B cell (primary cell): ENCODE results near the gene CYP2D6. TPM values are rescaled to one million over a fixed set of nuclear protein-coding genes. Genes with fewer than 3 reads are reported as not detected.
"Not testable (repeated sequence)": the region's sequence is repeated elsewhere in the genome, so short reads cannot be mapped to it uniquely, and the experiment has no call there.

Experiments
- ATAC-seq: fragments of 200-7000 bp; cut with Tn5 transposase; one replicate; pipeline ENCODE4 v1.10.0; 2021; ENCODE audit warnings: low read depth, mild to moderate bottlenecking, moderate number of reproducible peaks, moderate library complexity
- CTCF ChIA-PET: fragments of 350-600 bp; sonication (Branson Sonifier 250); formaldehyde crosslinking; loops from one replicate; lab custom pipeline; 2021; ENCODE audit warnings: antibody characterized with exemption, inconsistent platforms; lab: Charles Lee
- POLR2A ChIA-PET: fragments of 350-600 bp; sonication (Branson Sonifier 250); formaldehyde crosslinking; loops from one replicate; lab custom pipeline; 2021; ENCODE audit warnings: antibody characterized with exemption; lab: Charles Lee
- DNase-seq: peaks from one replicate; pipeline ENCODE4 v3.0.0; 2013
- H2AFZ ChIP-seq: 2 replicates; pipeline ENCODE4 v1.6.1; 2012; ENCODE audit warnings: mild to moderate bottlenecking, low read depth, low read length; ENCODE audit not compliant: insufficient read depth, poor library complexity, severe bottlenecking
- H3K27ac ChIP-seq, 2 donors: 1 replicate in 1 of 2; 2 replicates in 1 of 2; pipeline ENCODE4 v1.5.1; 2012 to 2013; ENCODE audit warnings: low read length in 2 of 2, mild to moderate bottlenecking in 2 of 2, moderate library complexity in 1 of 2
- H3K27me3 ChIP-seq, 4 experiments: fragments of 200-600 bp in 1 of 4; sonication (generic) in 1 of 4; replicated peaks in 1 of 4; 1 replicate in 2 of 4; 2 replicates in 2 of 4; pipeline versions ENCODE4 v1.6.1 to v1.7.0; 2013 to 2016; ENCODE audit warnings: low read length in 3 of 4, mild to moderate bottlenecking in 2 of 4, mixed read lengths in 1 of 4, moderate library complexity in 1 of 4; ENCODE audit not compliant: insufficient read depth in 4 of 4, control insufficient read depth in 3 of 4; ENCODE audit errors: control extremely low read depth in 1 of 4
- H3K36me3 ChIP-seq, 2 experiments: replicated peaks in 1 of 2; 1 replicate in 1 of 2; 2 replicates in 1 of 2; pipeline versions ENCODE4 v1.6.1 to v1.7.1; 2013; ENCODE audit warnings: low read length in 1 of 2; ENCODE audit not compliant: insufficient read depth in 2 of 2, control insufficient read depth in 1 of 2; ENCODE audit errors: control extremely low read depth in 1 of 2, extremely low read depth in 1 of 2
- H3K4me1 ChIP-seq, 2 donors: fragments of 200-600 bp in 1 of 2; sonication (generic) in 1 of 2; 1 replicate in 1 of 2; 2 replicates in 1 of 2; pipeline versions ENCODE4 v1.5.1 to v1.6.1; 2013 to 2017; ENCODE audit warnings: low read length in 2 of 2; ENCODE audit not compliant: control insufficient read depth in 2 of 2, insufficient read depth in 2 of 2
- H3K4me2 ChIP-seq: replicated peaks from 2 replicates; pipeline ENCODE3; 2012; ENCODE audit warnings: mild to moderate bottlenecking, low read depth, low read length; ENCODE audit not compliant: poor library complexity, severe bottlenecking
- H3K4me3 ChIP-seq, 5 experiments: fragments of 200-600 bp in 1 of 5; sonication (generic) in 1 of 5; 1 replicate in 3 of 5; 2 replicates in 2 of 5; pipeline versions ENCODE4 v1.5.1 to v1.7.0; 2011 to 2016; ENCODE audit warnings: low read length in 4 of 5, mild to moderate bottlenecking in 4 of 5, low read depth in 2 of 5, control low read depth in 1 of 5, moderate library complexity in 1 of 5; ENCODE audit not compliant: insufficient read depth in 1 of 5; ENCODE audit errors: control extremely low read depth in 1 of 5, extremely low read depth in 1 of 5
- H3K79me2 ChIP-seq: fragments of 200-600 bp; sonication (generic); one replicate; pipeline ENCODE4 v1.6.0; 2016; ENCODE audit warnings: low read length; ENCODE audit not compliant: control insufficient read depth, insufficient read depth
- H3K9ac ChIP-seq: fragments of 200-600 bp; sonication (generic); 2 replicates; pipeline ENCODE4 v1.6.1; 2017; ENCODE audit warnings: mild to moderate bottlenecking, low read length, moderate library complexity
- H3K9me3 ChIP-seq, 3 donors: one replicate each; pipeline versions ENCODE4 v1.6.1 to v1.7.1; 2013; ENCODE audit warnings: low read length in 2 of 3; ENCODE audit not compliant: control insufficient read depth in 2 of 3, insufficient read depth in 1 of 3; ENCODE audit errors: control extremely low read depth in 1 of 3
- H4K20me1 ChIP-seq: 2 replicates; pipeline ENCODE4 v1.6.0; 2012; ENCODE audit warnings: mild to moderate bottlenecking, low read length; ENCODE audit not compliant: insufficient read depth, control insufficient read depth, poor library complexity, severe bottlenecking
- H3K27ac Mint-ChIP-seq: one replicate; pipeline ENCODE4 v1.8.0; 2021; ENCODE audit warnings: mixed read lengths
- H3K27me3 Mint-ChIP-seq: one replicate; pipeline ENCODE4 v1.8.0; 2021; ENCODE audit warnings: mixed read lengths
- H3K4me1 Mint-ChIP-seq: one replicate; pipeline ENCODE4 v1.8.0; 2021; ENCODE audit warnings: mixed read lengths
- H3K4me3 Mint-ChIP-seq: one replicate; pipeline ENCODE4 v1.8.0; 2021; ENCODE audit warnings: mixed read lengths
- H3K9me3 Mint-ChIP-seq: one replicate; pipeline ENCODE4 v1.8.0; 2022; ENCODE audit warnings: mixed read lengths; ENCODE audit not compliant: insufficient read depth
- EZH2 ChIP-seq: IDR thresholded peaks from 2 replicates; pipeline ENCODE4 v1.6.1; 2012; ENCODE audit warnings: borderline replicate concordance, low read depth, mild to moderate bottlenecking, moderate library complexity, low read length; ENCODE audit not compliant: insufficient read depth, poor library complexity, severe bottlenecking
- WGBS: methylation state at CpG from one replicate; pipeline ENCODE4 v1.1.5; 2013; ENCODE audit warnings: missing lambda C conversion rate; ENCODE audit not compliant: insufficient coverage; 5-methylcytosine and 5-hydroxymethylcytosine counted together
- intact Hi-C: fragments of 100-400 bp; cut with micrococcal nuclease; formaldehyde crosslinking; loops from one replicate; pipeline ENCODE4 v1.10.0; 2022
- polyA minus RNA-seq: library from RNA; depleted of rRNA, polyadenylated mRNA; stranded (reverse); fragments of >200 nt; gene quantifications from 2 replicates; pipeline ENCODE4 v1.2.3, GENCODE V29; 2012
- polyA plus RNA-seq: library from polyadenylated mRNA; depleted of rRNA; stranded (reverse); fragments of >200 nt; gene quantifications from 2 replicates; pipeline ENCODE4 v1.2.3, GENCODE V29; 2012
- total RNA-seq, 2 donors: library from RNA; stranded (reverse); fragments of 120-200 nt in 1 of 2; gene quantifications; 1 replicate in 1 of 2; 2 replicates in 1 of 2; pipeline versions ENCODE4 v1.2.3 to v1.2.4, GENCODE V29; 2013 to 2022
- TF ChIP-seq, protein P1 (sequence below): fragments of 200-600 bp; IDR thresholded peaks from one replicate; pipeline ENCODE4 v1.8.0; 2022; ENCODE audit warnings: antibody characterized with exemption, mild to moderate bottlenecking

Gene CYP2D6
- total RNA-seq (3.9 TPM in 2 replicates), polyA plus RNA-seq (3.1 and 7.4 TPM in 2 replicates), polyA minus RNA-seq (1.5 and 1.9 TPM in 2 replicates)
- total RNA-seq (2013) = 0.70 TPM

DNA sequence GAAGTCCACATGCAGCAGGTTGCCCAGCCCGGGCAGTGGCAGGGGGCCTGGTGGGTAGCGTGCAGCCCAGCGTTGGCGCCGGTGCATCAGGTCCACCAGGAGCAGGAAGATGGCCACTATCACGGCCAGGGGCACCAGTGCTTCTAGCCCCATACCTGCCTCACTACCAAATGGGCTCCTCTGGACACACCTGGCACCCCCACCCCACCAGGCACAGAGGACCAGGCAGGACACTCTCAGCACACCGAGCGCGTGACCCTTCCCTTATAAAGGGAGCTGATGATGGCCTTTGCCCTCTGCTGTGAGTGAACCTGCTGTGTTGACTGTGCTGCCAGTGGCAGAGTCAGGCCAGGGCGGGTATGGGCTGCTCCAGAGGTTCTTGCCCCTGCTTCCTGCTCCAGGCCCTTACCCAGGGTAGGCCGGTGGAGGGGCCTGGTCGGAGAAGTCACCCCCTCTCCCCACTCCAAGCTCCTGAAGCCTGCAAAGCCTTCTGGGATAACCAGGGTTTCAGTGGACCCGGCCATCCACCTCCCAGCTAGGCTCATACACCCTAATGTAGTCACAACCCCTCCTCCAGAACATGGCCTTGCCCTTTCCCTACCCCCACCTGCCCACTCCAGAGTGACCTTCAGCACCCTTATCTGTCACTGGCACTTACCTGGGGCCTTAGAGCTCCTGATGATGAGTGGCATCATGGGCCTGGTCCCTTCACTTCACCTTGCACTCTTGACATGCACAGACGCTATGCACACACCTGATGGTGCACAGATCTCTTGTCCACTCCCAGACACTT, at the start of gene CYP2D6:
Gene CYP2D6 (minus strand): TSS at position 172 of the 793 bp plus-strand sequence. CDS start 19 bp downstream, at position 153.
- not testable (repeated sequence) for H3K4me2 ChIP-seq

DNA sequence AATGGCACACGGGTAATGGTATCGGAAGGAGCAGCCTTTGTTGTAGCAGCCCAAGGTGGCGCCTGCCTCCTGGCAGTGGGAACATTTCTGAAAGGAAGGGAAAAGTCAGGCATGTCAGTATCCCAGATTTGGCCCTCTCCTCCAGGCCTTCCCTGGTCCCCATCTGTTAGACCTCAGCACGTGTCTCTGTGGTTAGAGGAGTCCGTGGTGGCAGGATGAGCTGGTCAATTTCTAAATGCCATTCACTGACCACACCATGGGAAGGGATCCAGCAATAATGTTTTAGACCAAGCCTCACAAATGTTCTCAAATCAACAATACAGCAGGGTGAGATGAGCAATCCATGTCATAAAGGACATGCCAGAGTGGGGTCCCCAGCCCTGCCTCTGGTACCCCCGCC, 49.0 kb upstream of the CYP2D6 start:
- no peak for ATAC-seq
- H3K27me3 ChIP-seq = no peaks in the 10 kb centered on the region
- WGBS = 100% methylated on average over 3 of the region's 6 CpGs
- Mint-ChIP-seq H3K4me3 (no peak overlapping the region), H3K9me3 (no peaks in the 10 kb centered on the region), H3K27me3 (no peaks in the 10 kb centered on the region), H3K27ac (no peak overlapping the region), H3K4me1 (peaks cover 29% of the 10 kb centered on the region)
- H3K9ac ChIP-seq = no peak overlapping the region
- H3K4me1 ChIP-seq = no peaks in the 10 kb centered on the region
- POLR2A ChIA-PET = no interaction called here
- H3K9me3 ChIP-seq = no peaks in the 10 kb centered on the region
- no peak for TF ChIP-seq EZH2
- TF ChIP-seq, protein P1, sequence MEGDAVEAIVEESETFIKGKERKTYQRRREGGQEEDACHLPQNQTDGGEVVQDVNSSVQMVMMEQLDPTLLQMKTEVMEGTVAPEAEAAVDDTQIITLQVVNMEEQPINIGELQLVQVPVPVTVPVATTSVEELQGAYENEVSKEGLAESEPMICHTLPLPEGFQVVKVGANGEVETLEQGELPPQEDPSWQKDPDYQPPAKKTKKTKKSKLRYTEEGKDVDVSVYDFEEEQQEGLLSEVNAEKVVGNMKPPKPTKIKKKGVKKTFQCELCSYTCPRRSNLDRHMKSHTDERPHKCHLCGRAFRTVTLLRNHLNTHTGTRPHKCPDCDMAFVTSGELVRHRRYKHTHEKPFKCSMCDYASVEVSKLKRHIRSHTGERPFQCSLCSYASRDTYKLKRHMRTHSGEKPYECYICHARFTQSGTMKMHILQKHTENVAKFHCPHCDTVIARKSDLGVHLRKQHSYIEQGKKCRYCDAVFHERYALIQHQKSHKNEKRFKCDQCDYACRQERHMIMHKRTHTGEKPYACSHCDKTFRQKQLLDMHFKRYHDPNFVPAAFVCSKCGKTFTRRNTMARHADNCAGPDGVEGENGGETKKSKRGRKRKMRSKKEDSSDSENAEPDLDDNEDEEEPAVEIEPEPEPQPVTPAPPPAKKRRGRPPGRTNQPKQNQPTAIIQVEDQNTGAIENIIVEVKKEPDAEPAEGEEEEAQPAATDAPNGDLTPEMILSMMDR = no peak
- no peak for DNase-seq
- intact Hi-C loops = no loop called here
- no peak overlapping the region for H3K27ac ChIP-seq
- CTCF ChIA-PET = no interaction called here
- no peak overlapping the region for H3K4me2 ChIP-seq
- peaks cover 44% of the 10 kb centered on the region for H4K20me1 ChIP-seq
- no peak overlapping the region for H2AFZ ChIP-seq
- H3K79me2 ChIP-seq = peaks cover 22% of the 10 kb centered on the region
- peaks cover 0 to 21% of the 10 kb centered on the region in 2 experiments for H3K36me3 ChIP-seq
- H3K4me3 ChIP-seq = no peak overlapping the region

More for the DNA sequence above, at the start of gene CYP2D6:
- H3K4me3 ChIP-seq, POLR2A ChIA-PET, H3K4me1 Mint-ChIP-seq, CTCF ChIA-PET, H3K9me3 Mint-ChIP-seq, H3K27me3 ChIP-seq, ATAC-seq, H3K36me3 ChIP-seq, H3K27ac ChIP-seq, H3K9me3 ChIP-seq, H3K27ac Mint-ChIP-seq, H4K20me1 ChIP-seq, intact Hi-C loops, DNase-seq, H3K4me1 ChIP-seq, H3K79me2 ChIP-seq, H3K9ac ChIP-seq, H3K4me3 Mint-ChIP-seq, H3K27me3 Mint-ChIP-seq, H2AFZ ChIP-seq: not testable (repeated sequence)
- 91% methylated on average over 11 of the region's 14 CpGs for WGBS
